ENCODE results near the gene PCP2. TPM values are rescaled to one million over a fixed set of nuclear protein-coding genes. Genes with fewer than 3 reads are reported as not detected.

PCP2 gene
- total and polyA plus RNA-seq, 2 donors (not counting 1 experiment from before 2014, with no cell fraction given) = not detected

DNA sequence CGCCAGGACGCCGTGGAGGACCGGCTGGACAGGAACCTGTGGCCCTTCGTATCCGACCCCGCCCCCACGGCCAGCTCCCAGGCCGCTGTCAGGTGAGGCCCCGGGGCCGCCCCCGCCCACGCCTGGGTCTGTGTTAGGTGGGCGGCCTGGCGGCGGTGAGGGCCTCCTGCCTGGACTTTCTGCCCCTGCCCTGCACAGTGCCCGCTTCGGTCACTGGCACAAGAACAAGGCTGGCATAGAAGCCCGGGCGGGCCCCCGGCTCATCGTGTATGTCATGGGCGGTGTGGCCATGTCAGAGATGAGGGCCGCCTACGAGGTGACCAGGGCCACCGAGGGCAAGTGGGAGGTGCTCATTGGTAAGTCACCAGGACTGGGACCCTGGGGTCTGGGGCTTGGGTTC, 13.6 kb upstream of the PCP2 start:
- TF ChIP-seq, protein P1, sequence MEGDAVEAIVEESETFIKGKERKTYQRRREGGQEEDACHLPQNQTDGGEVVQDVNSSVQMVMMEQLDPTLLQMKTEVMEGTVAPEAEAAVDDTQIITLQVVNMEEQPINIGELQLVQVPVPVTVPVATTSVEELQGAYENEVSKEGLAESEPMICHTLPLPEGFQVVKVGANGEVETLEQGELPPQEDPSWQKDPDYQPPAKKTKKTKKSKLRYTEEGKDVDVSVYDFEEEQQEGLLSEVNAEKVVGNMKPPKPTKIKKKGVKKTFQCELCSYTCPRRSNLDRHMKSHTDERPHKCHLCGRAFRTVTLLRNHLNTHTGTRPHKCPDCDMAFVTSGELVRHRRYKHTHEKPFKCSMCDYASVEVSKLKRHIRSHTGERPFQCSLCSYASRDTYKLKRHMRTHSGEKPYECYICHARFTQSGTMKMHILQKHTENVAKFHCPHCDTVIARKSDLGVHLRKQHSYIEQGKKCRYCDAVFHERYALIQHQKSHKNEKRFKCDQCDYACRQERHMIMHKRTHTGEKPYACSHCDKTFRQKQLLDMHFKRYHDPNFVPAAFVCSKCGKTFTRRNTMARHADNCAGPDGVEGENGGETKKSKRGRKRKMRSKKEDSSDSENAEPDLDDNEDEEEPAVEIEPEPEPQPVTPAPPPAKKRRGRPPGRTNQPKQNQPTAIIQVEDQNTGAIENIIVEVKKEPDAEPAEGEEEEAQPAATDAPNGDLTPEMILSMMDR (conservative IDR thresholded peaks at IDR 0.05 in 1 of 2, IDR thresholded peaks at IDR 0.05 in 1 of 2; ENCODE audit: low read depth in 1 of 2, low read length in 2 of 2) = no peak
- no peak for TF ChIP-seq EZH2 (IDR thresholded peaks at IDR 0.05; ENCODE audit: low read length, missing control alignments)
- no peaks in the 10 kb centered on the region for H4K20me1 ChIP-seq (ENCODE audit: control insufficient read depth, extremely low read depth, insufficient read depth, low read length)
- H3K27ac ChIP-seq (ENCODE audit: insufficient read depth, low read length) = no peak overlapping the region
- H3K4me3 ChIP-seq (replicated peaks in 1 of 4; ENCODE audit: control extremely low read depth in 1 of 4, insufficient read depth in 1 of 4, low read depth in 3 of 4, low read length in 4 of 4) = no peak overlapping the region
- no peak overlapping the region for H2AFZ ChIP-seq (ENCODE audit: low read length)
- no peaks in the 10 kb centered on the region for H3K36me3 ChIP-seq (ENCODE audit: control insufficient read depth, insufficient read depth, low read length)
- H3K9ac ChIP-seq (ENCODE audit: insufficient read depth, low read length) = no peak overlapping the region
- no peaks in the 10 kb centered on the region for H3K27me3 ChIP-seq (ENCODE audit: control insufficient read depth, insufficient read depth, low read length)
- no peaks in the 10 kb centered on the region for H3K79me2 ChIP-seq (ENCODE audit: control insufficient read depth, insufficient read depth, low read length)
- DNase-seq (ENCODE audit: low read depth in 2 of 2) = no peak
- H3K4me2 ChIP-seq (ENCODE audit: extremely low read depth, insufficient read depth, low read length) = no peak overlapping the region
- H3K4me1 ChIP-seq (ENCODE audit: control insufficient read depth, extremely low read depth, insufficient read depth, low read length) = peaks cover under 1% of the 10 kb centered on the region
- H3K9me3 ChIP-seq (ENCODE audit: control insufficient read depth, insufficient read depth, low read depth, low read length) = no peaks in the 10 kb centered on the region

DNA sequence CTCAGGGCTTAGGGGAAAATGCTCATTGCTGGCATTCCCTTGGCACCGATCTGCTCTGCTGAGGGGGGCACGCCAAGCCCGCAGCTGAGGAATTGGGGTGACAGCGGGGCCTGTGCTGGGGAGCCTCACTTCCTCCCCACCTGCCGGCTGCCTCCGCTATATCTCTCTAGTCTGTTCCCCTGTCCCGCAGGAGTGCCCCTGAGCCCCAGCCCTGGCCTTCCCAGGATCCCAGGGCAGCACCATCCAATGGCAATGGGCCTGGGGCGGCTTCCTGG, 12.8 kb upstream of the PCP2 start:
- Histone ChIP-seq H4K20me1 (ENCODE audit: control insufficient read depth, extremely low read depth, insufficient read depth, low read length) (no peaks in the 10 kb centered on the region), H3K36me3 (ENCODE audit: control insufficient read depth, insufficient read depth, low read length) (no peaks in the 10 kb centered on the region), H3K27me3 (ENCODE audit: control insufficient read depth, insufficient read depth, low read length) (no peaks in the 10 kb centered on the region), H3K4me3 (replicated peaks in 1 of 4; ENCODE audit: control extremely low read depth in 1 of 4, insufficient read depth in 1 of 4, low read depth in 3 of 4, low read length in 4 of 4) (no peak overlapping the region), H3K27ac (ENCODE audit: insufficient read depth, low read length) (no peak overlapping the region), H3K9me3 (ENCODE audit: control insufficient read depth, insufficient read depth, low read depth, low read length) (no peaks in the 10 kb centered on the region), H3K9ac (ENCODE audit: insufficient read depth, low read length) (no peak overlapping the region), H3K79me2 (ENCODE audit: control insufficient read depth, insufficient read depth, low read length) (no peaks in the 10 kb centered on the region), H2AFZ (ENCODE audit: low read length) (no peak overlapping the region), H3K4me1 (ENCODE audit: control insufficient read depth, extremely low read depth, insufficient read depth, low read length) (no peaks in the 10 kb centered on the region), H3K4me2 (ENCODE audit: extremely low read depth, insufficient read depth, low read length) (no peak overlapping the region)
- DNase-seq (ENCODE audit: low read depth in 2 of 2) = no peak
- TF ChIP-seq EZH2 (IDR thresholded peaks at IDR 0.05; ENCODE audit: low read length, missing control alignments) = no peak
- TF ChIP-seq, protein P1 (conservative IDR thresholded peaks at IDR 0.05 in 1 of 2, IDR thresholded peaks at IDR 0.05 in 1 of 2; ENCODE audit: low read depth in 1 of 2, low read length in 2 of 2) = no peak

DNA sequence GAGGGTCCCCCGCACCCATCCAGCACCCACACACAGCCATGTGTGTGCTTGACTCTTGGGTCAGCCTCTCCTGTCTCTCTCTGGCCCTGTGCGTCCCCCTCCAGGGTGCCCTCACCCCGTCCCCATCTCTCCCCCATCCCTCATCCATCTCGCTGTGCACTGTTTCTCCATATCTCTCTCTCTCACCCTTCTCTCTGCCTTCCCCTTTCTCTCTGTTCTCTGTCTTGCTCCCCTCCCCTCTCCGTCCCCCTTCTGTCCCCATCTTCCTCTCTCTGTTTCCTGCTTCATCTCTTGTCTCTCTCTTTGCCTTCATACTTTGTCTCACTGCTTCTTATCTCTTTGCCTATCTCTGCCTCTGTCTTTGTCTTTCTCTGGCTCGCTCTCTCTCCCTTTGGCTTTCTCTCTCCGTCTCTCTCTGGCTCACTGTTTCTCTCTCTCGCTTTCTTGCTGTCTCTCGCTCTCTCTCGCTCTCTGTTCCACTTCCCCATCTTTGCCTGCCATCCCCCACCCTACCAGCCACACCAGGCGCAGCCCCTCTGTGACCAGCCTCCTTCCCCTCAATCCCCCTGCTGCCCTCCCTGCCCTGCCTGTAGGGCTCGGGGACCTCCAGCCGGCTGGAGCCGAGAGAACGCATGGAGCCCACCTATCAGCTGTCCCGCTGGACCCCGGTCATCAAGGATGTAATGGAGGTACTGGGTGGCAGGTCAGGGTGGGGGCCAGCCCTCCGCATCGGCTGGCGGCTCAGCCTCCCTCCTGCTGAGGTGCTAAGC, 12.3 kb upstream of the PCP2 start:
- no peak overlapping the region for H3K4me2 ChIP-seq (ENCODE audit: extremely low read depth, insufficient read depth, low read length)
- no peaks in the 10 kb centered on the region for H3K27me3 ChIP-seq (ENCODE audit: control insufficient read depth, insufficient read depth, low read length)
- no peaks in the 10 kb centered on the region for H4K20me1 ChIP-seq (ENCODE audit: control insufficient read depth, extremely low read depth, insufficient read depth, low read length)
- no peak overlapping the region for H3K4me3 ChIP-seq (replicated peaks in 1 of 4; ENCODE audit: control extremely low read depth in 1 of 4, insufficient read depth in 1 of 4, low read depth in 3 of 4, low read length in 4 of 4)
- TF ChIP-seq EZH2 (IDR thresholded peaks at IDR 0.05; ENCODE audit: low read length, missing control alignments) = no peak
- TF ChIP-seq, protein P1 (conservative IDR thresholded peaks at IDR 0.05 in 1 of 2, IDR thresholded peaks at IDR 0.05 in 1 of 2; ENCODE audit: low read depth in 1 of 2, low read length in 2 of 2) = no peak
- no peak overlapping the region for H3K27ac ChIP-seq (ENCODE audit: insufficient read depth, low read length)
- H3K4me1 ChIP-seq (ENCODE audit: control insufficient read depth, extremely low read depth, insufficient read depth, low read length) = no peaks in the 10 kb centered on the region
- no peaks in the 10 kb centered on the region for H3K79me2 ChIP-seq (ENCODE audit: control insufficient read depth, insufficient read depth, low read length)
- H3K36me3 ChIP-seq (ENCODE audit: control insufficient read depth, insufficient read depth, low read length) = no peaks in the 10 kb centered on the region
- H3K9me3 ChIP-seq (ENCODE audit: control insufficient read depth, insufficient read depth, low read depth, low read length) = no peaks in the 10 kb centered on the region
- no peak overlapping the region for H2AFZ ChIP-seq (ENCODE audit: low read length)
- H3K9ac ChIP-seq (ENCODE audit: insufficient read depth, low read length) = no peak overlapping the region
- DNase-seq (ENCODE audit: low read depth in 2 of 2) = no peak

Data from fibroblast of lung (primary cell).